ENCODE results near the gene PDE1C. TPM values are rescaled to one million over a fixed set of nuclear protein-coding genes. Genes with fewer than 3 reads are reported as not detected.
A peak's percentile ranks its signal among the peaks of the same experiment; 100 is the strongest.

The PDE1C gene
- total RNA-seq, 1 experiment from 2014 or later: 32.4 TPM

DNA sequence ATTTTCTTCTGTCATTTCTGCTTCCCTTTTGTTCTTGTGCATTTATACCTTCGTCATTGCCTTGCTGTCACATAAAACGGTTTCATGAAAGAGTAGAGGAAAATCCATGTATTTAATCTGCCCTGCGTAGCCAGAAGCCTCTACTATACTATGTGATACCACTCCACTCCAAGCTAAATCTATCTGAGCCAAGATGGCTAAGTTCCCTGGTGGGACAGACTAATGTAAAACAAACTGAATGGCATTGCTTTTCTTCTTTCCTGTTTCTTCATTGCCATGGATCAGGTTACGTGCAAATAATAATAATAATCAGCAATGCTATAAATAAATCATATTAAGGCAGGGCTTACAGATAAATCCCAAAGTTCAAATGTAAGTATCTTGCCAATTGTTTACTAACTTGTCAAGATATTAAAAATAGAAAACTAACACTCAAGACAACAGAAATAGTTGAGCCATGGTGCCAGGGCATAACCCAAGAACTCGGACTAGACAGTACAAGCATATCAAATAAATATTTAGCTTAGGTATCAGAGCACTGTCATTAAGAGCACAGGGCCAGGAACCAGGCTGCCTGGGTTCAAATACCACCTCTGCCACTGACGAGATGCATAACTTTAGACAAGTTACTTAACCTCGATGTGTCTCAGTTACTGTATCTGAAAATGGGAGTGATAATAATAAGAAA, 151.4 kb downstream of the PDE1C start:
- H3K27me3 ChIP-seq: no peaks in the 10 kb centered on the region
- no peaks in the 10 kb centered on the region for H3K9me3 ChIP-seq
- no peaks in the 10 kb centered on the region for H3K36me3 ChIP-seq
- no peak overlapping the region for H3K4me3 ChIP-seq
- no peak for DNase-seq

DNA sequence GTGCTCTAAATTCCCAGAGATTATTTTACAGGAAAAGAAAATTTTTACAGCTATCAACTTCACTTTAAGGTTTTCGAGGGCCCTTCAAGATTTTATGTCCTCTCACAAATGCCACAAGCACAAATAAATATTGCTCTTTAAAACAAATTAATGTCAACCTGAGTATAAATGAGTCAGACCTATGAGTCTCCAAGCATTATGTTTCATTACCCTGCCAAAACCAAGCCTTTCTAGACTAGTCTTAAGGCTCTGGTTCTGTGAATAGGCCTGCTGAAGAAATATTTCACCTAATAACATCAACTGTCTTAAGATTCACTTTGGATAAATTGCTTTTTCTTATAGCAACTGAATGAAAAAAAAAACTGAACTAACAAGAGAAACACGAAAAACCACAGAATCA, 153.0 kb downstream of the PDE1C start:
- no peaks in the 10 kb centered on the region for H3K36me3 ChIP-seq
- DNase-seq: no peak
- no peaks in the 10 kb centered on the region for H3K9me3 ChIP-seq
- no peak overlapping the region for H3K4me3 ChIP-seq
- no peaks in the 10 kb centered on the region for H3K27me3 ChIP-seq

DNA sequence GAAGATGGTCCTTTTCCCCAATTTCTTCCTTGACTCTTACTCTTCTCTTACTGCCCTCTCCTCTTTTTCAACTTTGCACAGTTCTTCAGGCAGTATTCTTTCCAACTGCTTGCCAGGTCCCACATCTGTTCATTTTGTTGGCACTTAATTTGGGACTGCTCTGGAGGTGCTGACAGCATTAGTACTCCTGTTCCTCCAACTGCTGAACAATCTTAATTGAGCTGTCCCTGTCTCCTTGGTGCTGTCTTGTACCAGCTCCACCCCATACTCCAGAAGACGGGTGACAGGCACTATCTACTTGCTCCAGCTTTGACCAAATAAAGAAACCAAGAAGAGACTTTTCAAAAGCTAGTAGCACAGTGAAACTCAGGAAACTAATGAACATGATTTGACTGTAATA, 160.0 kb downstream of the PDE1C start:
- DNase-seq: no peak
- H3K36me3 ChIP-seq: no peaks in the 10 kb centered on the region
- no peaks in the 10 kb centered on the region for H3K9me3 ChIP-seq
- H3K4me3 ChIP-seq: no peak overlapping the region
- H3K27me3 ChIP-seq: no peaks in the 10 kb centered on the region

DNA sequence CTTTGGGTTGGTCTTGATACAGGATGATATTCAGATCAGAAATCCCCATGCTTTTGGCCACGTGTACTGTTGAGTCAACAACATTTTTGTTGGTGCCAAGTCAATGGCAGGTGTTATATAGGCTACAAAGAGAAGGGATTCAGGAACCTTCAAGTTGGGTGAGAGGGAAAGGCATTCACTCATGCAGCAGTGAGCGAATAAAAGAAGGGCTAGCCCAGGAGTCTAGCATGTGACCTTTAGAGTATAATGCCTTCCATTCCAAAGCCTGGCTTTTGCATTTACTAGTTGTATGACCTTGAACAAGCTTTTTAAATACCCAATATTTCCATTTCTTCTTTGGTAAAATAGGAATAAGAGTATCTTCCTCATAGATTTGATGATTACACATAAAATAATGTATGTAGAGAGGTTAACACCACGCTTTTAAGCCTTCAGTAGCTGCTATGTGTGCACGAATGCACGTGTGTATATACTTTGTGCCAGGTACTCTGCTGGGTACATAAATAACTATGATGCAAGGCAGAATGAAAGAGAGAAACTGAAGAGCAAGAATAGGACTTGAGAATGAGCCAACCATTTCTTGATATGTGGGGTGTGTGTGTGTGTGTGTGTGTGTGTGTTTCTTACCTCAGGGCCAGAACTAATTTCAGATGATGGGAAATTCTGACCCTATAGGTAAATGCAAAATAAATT, 163.6 kb downstream of the PDE1C start:
- H3K27me3 ChIP-seq: no peaks in the 10 kb centered on the region
- H3K4me3 ChIP-seq: no peak overlapping the region
- H3K9me3 ChIP-seq: no peaks in the 10 kb centered on the region
- no peaks in the 10 kb centered on the region for H3K36me3 ChIP-seq
- DNase-seq: no peak

DNA sequence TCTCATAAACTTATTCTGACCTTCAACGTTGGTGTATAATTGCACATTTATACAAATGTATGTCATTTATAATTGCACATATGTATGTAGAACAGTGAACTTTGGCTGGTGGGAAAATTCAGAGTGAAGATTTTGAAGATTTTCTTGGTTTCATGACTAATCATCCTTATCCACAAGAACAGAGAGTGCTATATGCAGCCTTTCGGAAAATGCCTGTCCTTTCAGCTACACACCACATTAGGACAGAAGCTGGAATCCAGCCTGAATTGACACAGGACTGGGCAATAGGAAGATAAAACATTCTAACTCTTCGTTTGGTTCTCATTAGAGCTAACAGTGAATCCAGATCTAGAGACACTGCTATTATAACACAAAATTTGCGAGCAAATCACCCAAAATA, 166.2 kb downstream of the PDE1C start:
- no peaks in the 10 kb centered on the region for H3K9me3 ChIP-seq
- no peak overlapping the region for H3K4me3 ChIP-seq
- H3K36me3 ChIP-seq: no peaks in the 10 kb centered on the region
- no peak for DNase-seq
- no peaks in the 10 kb centered on the region for H3K27me3 ChIP-seq

DNA sequence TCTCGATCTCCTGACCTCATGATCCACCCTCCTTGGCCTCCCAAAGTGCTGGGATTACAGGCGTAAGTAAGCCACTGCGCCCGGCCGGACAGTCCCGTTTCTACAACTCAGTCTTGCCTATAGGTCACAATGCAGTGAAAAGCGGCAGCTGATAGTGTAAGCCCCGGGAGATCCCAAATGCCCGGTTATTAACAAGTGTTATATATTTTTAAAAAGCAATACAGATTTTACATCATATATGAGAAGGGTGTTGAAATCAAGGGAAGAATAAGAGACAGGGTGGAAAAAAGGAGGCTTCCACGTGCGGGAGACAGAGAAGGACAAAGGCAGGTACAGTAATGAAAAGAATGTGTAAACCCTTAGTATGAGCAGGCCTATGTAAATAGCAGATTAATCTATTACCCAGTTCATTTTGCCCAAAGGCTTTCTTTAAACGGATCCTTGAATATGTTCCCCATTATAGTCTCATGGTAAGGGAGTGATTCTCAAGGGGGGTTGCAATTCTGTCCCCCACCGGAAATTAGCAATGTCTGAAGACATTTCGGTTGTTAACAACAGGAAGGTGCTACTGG, 170.8 kb downstream of the PDE1C start:
- Histone ChIP-seq H3K4me3 (no peak overlapping the region), H3K36me3 (no peaks in the 10 kb centered on the region), H3K27me3 (no peaks in the 10 kb centered on the region), H3K9me3 (no peaks in the 10 kb centered on the region; the same call in 1 of the 2 replicates)
- DNase-seq: no peak

DNA sequence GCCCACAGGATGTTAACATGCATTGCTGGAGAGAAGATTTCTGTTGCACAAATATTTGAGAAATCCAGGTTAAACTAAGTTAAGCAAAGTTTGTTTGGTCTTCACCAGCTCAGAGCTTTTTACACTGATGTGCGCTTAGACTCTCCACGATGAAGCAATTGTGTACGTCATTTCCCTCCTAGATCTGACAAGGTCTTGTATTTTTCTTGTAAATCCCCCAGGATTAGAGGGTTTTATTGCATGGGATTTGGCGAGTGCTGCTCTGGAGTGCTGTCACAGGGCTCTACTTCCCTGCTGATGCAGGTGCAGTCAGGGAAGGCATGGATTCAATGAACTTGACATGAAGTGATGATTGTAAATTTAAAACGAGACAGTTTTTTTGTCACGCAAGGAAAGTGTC, 173.3 kb downstream of the PDE1C start:
- H3K9me3 ChIP-seq: no peaks in the 10 kb centered on the region; the same call in 1 of the 2 replicates
- no peaks in the 10 kb centered on the region for H3K27me3 ChIP-seq
- peaks cover 3% of the 10 kb centered on the region; the same call in 1 of the 2 replicates for H3K36me3 ChIP-seq
- H3K4me3 ChIP-seq: no peak overlapping the region
- no peak for DNase-seq

DNA sequence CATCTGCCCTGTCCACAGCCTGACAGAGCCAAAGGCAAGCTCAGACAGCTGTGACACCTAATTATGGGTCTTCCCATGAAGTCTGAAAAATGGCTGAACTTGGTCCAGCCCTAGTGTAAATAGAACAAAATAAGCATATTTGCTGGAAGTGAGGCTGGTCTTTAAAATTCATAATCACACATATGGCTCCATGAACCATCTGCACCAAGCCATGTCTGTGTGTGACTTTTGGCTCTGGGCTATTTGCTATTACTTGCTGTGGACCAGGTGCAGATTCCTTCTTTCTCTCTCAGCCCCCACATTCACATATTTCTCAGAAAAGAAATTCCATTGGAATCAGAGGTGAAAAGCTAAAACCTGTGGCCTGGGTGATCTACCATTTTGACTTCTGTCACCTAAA, 175.9 kb downstream of the PDE1C start:
- no peaks in the 10 kb centered on the region; the same call in 1 of the 2 replicates for H3K9me3 ChIP-seq

DNA sequence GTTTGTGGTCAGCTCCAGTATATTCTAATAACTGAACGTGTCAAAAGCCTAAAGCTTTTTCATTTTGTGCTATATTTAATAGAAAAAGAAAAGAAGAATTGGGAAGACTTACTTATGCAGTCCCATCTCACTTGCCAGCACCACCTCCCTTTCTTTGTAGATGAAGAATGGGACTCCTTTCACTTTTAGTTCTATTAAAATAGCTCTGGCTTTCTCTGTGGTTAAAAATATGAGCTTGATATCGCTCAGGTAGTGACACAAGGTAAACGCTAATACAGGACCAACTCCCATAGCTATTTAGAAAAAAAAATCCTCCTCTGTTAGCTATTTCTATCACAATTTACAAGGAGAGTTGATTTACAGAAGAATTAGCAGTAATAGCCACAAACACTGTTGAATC, 176.8 kb downstream of the PDE1C start:
- Histone ChIP-seq H3K36me3 (peaks cover 3% of the 10 kb centered on the region; the same call in 1 of the 2 replicates), H3K27me3 (no peaks in the 10 kb centered on the region), H3K9me3 (no peaks in the 10 kb centered on the region; the same call in 1 of the 2 replicates), H3K4me3 (no peak overlapping the region)
- DNase-seq: no peak

More for the DNA sequence above, 175.9 kb downstream of the PDE1C start:
- Histone ChIP-seq H3K27me3 (no peaks in the 10 kb centered on the region), H3K36me3 (peaks cover 3% of the 10 kb centered on the region; the same call in 1 of the 2 replicates), H3K4me3 (no peak overlapping the region)
- DNase-seq: no peak

DNA sequence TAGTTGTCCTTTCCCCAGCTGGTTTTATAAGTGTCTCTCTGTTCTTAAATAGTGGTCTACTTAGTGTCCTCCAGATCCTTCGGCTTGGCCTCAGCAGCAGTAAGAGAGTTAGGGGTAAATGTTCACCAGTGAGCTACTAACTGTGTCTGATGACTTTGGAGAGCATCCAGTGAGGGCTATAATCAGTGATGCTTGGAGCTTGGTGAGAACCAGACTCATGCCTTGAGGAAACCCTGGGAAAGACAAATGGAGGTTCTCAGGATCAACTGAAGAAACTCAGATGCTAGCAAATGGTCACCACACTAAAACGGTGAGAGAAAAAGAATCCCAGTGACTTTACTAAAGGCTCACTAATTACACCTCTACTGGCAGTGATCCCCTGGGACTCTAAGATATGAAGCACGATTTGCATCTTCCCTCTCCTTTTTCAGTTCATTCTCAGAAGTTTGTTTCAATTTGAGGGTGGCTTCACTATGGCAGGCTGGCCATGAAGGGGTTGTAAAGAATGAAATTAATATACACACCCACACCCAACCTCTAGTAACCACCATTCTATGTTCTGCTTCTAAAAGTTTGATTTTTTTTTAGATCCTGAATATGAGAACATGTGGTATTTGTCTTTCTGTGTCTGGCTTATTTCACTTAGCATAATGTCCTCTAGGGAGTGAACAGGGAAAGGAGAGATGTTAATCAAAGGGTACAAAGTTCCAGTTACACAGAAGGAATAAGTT, 177.9 kb downstream of the PDE1C start:
- Histone ChIP-seq H3K4me3 (no peak overlapping the region), H3K27me3 (no peaks in the 10 kb centered on the region), H3K36me3 (peaks cover 3% of the 10 kb centered on the region; the same call in 1 of the 2 replicates), H3K9me3 (no peaks in the 10 kb centered on the region; the same call in 1 of the 2 replicates)
- no peak for DNase-seq

DNA sequence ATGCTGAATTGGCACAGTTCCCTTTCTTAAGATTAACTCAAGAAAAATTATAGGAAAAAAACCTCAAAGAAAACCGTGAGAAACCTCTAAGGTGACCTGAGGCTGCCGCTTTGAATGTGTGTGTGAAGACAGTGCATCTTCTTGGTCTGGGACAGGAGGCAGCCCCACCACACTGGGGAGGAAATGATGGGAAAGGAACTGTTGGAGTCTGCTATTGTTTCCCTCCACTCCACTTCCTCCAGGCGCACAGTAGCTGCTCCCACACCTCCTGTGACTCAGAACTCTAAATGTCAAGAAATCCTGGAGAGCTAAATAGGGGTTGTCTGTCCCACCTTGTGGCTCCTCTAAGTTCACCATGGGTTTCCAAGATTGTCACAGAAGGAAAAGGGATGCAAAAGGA, 179.4 kb downstream of the PDE1C start:
- Histone ChIP-seq H3K4me3 (no peak overlapping the region), H3K36me3 (peaks cover 3% of the 10 kb centered on the region; the same call in 1 of the 2 replicates), H3K9me3 (peaks cover 3% of the 10 kb centered on the region; the same call in 1 of the 2 replicates), H3K27me3 (no peaks in the 10 kb centered on the region)
- DNase-seq: no peak

DNA sequence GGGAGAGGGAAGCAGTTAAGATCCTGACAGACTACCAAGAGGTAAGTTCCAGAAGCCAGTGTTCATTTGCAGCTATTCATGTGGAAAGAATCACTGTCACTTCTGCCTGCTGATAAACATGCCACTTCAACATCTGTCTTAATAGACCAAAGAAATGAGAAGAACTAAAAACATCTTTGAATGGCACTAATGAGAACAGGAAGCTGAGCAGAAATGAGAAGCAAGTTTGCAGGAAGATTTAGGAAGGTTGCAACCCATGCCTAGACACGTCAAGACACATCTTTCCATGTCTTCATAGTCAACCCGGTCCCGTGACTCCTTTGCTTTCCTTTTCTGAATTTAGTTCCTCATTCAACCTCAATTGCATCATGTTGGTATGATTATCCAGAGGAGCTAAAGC, 180.0 kb downstream of the PDE1C start:
- no peaks in the 10 kb centered on the region for H3K27me3 ChIP-seq
- peaks cover 3% of the 10 kb centered on the region; the same call in 1 of the 2 replicates for H3K9me3 ChIP-seq
- DNase-seq: no peak
- H3K4me3 ChIP-seq: no peak overlapping the region
- peaks cover 3% of the 10 kb centered on the region; the same call in 1 of the 2 replicates for H3K36me3 ChIP-seq

DNA sequence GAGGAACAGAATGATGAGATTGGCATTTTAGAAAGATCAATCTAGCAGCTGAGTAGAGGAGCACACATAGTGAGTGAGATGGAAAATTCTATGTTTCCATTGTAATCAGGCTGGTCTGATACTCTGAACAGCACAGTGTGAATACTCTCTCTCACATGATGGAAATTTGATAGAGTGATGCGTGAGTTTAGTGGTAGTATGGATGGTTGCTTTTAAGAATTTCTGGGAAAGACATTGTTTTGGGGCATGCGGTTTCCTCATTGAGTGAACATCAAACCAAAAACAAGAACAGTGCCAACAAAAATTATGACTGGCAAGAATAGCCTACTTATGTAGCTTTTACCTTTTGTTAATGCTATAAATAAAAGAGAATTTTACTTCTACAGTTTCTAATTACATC, 183.2 kb downstream of the PDE1C start:
- no peak overlapping the region for H3K4me3 ChIP-seq
- no peaks in the 10 kb centered on the region for H3K36me3 ChIP-seq
- no peaks in the 10 kb centered on the region for H3K27me3 ChIP-seq
- no peak for DNase-seq
- peaks cover 3% of the 10 kb centered on the region; the same call in 1 of the 2 replicates for H3K9me3 ChIP-seq

DNA sequence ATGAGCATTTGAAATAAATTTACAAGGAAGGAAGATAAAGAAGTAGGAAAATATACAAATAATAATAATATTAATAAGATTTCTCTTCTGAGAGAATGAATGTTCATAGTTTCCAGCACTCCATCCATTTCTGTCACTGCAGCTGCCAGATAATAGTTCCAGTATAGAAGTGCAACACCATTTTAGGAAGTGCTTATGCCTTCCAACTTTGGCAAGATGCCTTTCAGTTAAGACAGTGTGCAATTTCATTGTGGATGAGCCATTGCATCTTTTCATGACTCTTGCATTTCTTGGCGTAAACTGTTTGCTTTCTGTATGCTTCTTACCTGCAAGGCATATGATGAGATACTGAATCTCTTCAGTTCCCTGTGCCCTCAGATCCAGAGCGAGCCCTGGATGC, 185.0 kb downstream of the PDE1C start:
- no peak for DNase-seq

DNA sequence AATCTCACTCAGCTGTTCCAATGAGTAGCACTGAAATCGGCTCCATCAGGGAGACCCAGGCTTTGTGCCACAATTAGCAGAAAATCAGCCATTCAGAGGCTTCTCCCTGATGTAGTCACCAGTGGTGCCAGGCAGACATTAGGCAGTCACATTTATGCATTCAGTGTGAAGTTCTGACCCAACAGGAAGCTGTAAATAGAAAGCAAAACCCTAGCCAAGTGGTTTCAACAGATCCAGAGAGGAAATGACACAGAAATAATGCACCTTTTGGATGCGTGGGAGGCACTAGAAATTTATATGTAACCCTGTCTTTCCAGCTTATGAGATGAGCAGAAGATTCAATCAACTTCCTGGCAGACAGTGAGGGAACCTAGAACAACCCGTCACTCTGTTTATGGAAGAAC, 186.4 kb downstream of the PDE1C start:
- Histone ChIP-seq H3K36me3 (peaks cover 16% of the 10 kb centered on the region), H3K9me3 (peaks cover 3% of the 10 kb centered on the region; the same call in 1 of the 2 replicates), H3K27me3 (no peaks in the 10 kb centered on the region), H3K4me3 (no peak overlapping the region)
- peak; percentile 76 for DNase-seq

More for the DNA sequence above, 185.0 kb downstream of the PDE1C start:
- Histone ChIP-seq H3K9me3 (peaks cover 3% of the 10 kb centered on the region; the same call in 1 of the 2 replicates), H3K36me3 (peaks cover 9% of the 10 kb centered on the region), H3K4me3 (no peak overlapping the region), H3K27me3 (no peaks in the 10 kb centered on the region)

DNA sequence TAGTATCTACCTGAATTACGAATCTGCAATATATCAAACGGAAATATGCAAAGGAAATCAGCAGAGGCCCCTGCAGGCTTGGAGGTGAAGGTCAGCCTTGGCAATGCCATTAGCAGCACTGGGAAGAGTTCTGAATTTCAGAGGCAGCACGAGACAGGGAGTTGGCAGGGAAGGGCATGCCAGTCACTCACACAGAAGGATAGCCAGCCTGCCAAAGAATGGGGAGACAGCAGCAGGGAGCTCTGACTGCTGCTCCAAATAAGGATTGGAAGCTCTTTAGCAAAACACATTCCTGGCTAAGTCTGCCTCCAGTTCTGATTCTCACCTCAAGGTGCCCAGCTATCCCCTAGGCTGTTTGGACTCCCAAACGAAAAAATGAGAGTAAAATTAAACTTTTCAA, 188.0 kb downstream of the PDE1C start:
- peak; percentile 97 for DNase-seq
- Histone ChIP-seq H3K27me3 (no peaks in the 10 kb centered on the region), H3K9me3 (peaks cover 3% of the 10 kb centered on the region; the same call in 1 of the 2 replicates), H3K4me3 (no peak overlapping the region), H3K36me3 (peaks cover 20% of the 10 kb centered on the region)

DNA sequence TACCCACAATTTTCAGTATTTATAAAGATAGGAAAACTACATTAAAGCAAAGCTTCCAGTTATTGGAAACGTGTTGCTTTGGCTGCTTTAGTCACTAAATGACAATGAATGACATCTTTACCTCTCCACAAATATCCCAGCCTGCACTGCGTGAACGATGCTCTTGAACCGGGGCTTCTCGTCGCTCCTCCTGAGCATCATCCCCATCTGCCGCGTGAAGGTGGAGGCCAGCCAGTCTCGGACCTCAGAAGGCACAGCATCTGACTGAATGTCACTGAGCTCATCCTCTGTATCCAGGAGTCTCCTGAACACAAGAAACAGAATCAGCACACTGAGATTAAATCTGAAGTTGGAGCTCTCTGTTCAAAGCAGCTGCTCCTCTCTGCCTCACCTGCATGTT, 191.3 kb downstream of the PDE1C start:
- no peak overlapping the region for H3K4me3 ChIP-seq
- peaks cover 39% of the 10 kb centered on the region for H3K36me3 ChIP-seq
- H3K9me3 ChIP-seq: no peaks in the 10 kb centered on the region
- H3K27me3 ChIP-seq: no peaks in the 10 kb centered on the region
- DNase-seq: no peak
